ENCODE results near the gene ZNF57. TPM values are rescaled to one million over a fixed set of nuclear protein-coding genes. Genes with fewer than 3 reads are reported as not detected.
"Not testable (repeated sequence)": the region's sequence is repeated elsewhere in the genome, so short reads cannot be mapped to it uniquely, and the experiment has no call there.

ZNF57 gene
- polyA plus RNA-seq, 4 donors = 4.9 to 9.2 (median 7.7) TPM

- DNase-seq (ENCODE audit: low read depth in 4 of 4, low spot score in 3 of 4) = not testable (repeated sequence)
Measured at GRCh38 chr19:2890531-2890930, 10.2 kb upstream of the ZNF57 start.

GRCh38 chr19:2896694-2897093 lies 4.0 kb upstream of the ZNF57 start:
- no peak for DNase-seq (ENCODE audit: low read depth in 4 of 4, low spot score in 3 of 4)

GRCh38 chr19:2902590-2903218 lies 2.0 kb downstream of the ZNF57 start:
- DNase-seq (ENCODE audit: low read depth in 4 of 4, low spot score in 3 of 4) = no peak

- DNase-seq (ENCODE audit: low read depth in 4 of 4, low spot score in 3 of 4) = not testable (repeated sequence)
Measured at GRCh38 chr19:2903326-2903725, 2.6 kb downstream of the ZNF57 start.

DNA sequence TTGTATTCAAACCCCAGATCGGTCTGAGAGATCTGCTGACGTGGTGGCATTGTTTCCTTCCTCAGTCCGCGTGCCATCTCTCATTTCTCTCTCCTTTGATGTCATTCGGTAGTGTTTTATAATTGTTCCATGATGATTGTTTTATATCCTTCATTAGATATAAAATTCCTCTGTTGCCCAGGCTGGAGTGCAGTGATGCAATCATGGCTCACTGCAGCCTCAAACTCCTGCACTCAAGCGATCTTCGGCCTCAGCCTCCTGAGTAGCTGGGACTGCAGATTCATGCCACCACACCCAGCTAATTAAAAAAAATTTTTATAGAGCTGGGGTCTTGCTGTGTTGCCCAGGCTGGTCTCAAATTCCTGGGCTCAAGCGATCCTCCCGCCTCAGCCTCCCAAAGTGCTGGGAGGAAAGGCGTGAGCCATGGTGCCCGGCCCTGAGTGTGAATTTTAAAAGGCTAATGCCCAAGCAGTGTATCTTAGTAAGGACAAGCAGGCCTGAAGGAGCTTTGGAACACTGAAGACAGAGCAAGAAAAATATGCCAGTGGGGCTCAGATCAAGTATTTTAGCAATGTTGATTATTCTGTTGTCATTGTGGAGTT lies 5.3 kb downstream of the ZNF57 start:
- DNase-seq (ENCODE audit: low read depth in 4 of 4, low spot score in 3 of 4) = no peak

- DNase-seq (ENCODE audit: low read depth in 4 of 4, low spot score in 3 of 4) = no peak
Measured at GRCh38 chr19:2906631-2907195, 6.0 kb downstream of the ZNF57 start.

DNA sequence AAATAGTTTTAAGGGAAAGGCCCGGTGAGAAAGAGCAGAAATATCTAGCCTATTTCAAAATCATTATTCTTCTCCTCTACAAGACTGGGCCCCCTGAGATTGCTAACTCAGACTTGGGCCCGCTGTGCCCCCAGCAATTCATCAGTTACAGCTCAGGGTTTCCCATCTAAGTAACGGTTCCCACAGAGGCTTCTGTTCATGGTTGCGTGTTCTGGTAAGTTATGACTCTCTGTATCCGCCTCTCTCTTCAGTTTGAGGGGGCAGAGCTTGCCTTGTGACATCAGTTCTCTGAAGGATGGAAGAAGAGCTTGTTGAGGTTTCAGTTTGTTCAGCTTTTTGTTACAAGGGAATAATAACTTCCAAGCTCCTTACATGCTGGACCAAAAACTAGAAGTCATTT lies 11.6 kb downstream of the ZNF57 start:
- DNase-seq (ENCODE audit: low read depth in 4 of 4, low spot score in 3 of 4) = no peak

DNA sequence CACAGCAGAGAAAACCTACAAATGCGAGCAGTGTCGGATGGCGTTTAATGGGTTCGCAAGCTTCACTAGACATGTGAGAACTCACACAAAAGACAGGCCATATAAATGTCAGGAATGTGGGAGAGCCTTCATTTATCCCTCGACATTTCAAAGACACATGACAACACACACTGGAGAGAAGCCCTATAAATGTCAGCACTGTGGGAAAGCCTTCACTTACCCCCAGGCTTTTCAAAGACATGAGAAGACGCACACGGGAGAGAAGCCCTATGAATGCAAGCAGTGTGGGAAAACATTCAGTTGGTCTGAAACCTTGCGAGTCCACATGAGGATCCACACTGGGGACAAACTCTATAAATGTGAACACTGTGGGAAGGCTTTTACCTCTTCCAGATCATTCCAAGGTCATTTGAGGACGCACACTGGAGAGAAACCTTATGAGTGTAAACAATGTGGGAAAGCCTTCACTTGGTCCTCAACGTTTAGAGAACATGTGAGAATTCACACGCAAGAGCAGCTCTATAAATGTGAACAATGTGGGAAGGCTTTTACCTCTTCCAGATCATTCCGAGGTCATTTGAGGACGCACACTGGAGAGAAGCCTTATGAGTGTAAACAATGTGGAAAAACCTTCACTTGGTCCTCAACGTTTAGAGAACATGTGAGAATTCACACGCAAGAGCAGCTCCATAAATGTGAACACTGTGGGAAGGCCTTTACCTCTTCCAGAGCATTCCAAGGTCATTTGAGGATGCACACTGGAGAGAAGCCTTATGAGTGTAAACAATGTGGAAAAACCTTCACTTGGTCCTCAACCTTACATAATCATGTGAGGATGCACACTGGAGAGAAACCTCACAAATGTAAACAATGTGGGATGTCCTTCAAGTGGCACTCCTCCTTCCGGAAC lies 16.8 kb downstream of the ZNF57 start:
- DNase-seq (ENCODE audit: low read depth in 4 of 4, low spot score in 3 of 4) = no peak

- no peak for DNase-seq (ENCODE audit: low read depth in 4 of 4, low spot score in 3 of 4)
Measured at GRCh38 chr19:2922987-2923386, 22.3 kb downstream of the ZNF57 start.

DNA sequence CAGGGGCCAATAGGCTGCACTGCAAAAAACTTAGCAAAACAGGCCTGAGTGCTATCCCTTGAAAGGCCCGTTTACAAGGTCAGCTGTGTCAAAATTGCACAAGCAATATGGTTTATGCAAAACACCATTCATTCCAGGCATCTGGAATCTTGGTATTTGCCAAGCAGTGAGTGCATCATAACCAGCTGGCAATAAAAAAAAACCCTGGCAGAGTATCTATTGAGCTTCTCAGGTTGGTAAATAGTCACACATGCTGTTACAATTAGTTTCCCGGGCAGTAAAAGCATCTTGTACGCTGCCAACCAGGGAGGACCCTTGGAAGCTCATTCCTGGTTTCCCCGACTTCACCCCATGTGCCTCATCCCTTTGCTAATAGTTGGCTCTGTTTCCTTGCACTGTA lies 22.8 kb downstream of the ZNF57 start:
- DNase-seq (ENCODE audit: low read depth in 4 of 4, low spot score in 3 of 4) = no peak

- no peak for DNase-seq (ENCODE audit: low read depth in 4 of 4, low spot score in 3 of 4)
Measured at GRCh38 chr19:2926341-2927031, 25.8 kb downstream of the ZNF57 start.

- no peak for DNase-seq (ENCODE audit: low read depth in 4 of 4, low spot score in 3 of 4)
Measured at GRCh38 chr19:2927032-2927430, 26.3 kb downstream of the ZNF57 start.

GRCh38 chr19:2933490-2933910 lies 32.8 kb downstream of the ZNF57 start:
- DNase-seq (ENCODE audit: low read depth in 4 of 4, low spot score in 3 of 4) = no peak

DNA sequence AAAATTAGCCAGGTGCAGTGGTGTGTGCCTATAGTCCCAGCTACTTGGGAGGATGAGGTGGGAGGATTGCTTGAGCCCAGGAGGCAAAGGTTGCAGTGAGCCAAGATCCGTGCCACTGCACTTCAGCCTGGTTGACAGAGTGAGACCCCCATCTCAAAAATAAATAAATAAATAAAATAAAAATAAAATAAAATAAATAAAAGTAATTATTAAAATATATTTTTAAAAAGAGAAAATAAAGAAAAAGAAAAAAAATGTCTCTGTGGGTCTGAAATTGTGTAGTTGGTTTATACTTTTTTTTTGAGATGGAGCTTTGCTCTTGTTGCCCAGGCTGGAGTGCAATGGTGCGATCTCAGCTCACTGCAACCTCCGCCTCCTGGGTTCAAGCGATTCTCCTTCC lies 35.1 kb downstream of the ZNF57 start:
- DNase-seq (ENCODE audit: low read depth in 4 of 4, low spot score in 3 of 4) = not testable (repeated sequence)

DNA sequence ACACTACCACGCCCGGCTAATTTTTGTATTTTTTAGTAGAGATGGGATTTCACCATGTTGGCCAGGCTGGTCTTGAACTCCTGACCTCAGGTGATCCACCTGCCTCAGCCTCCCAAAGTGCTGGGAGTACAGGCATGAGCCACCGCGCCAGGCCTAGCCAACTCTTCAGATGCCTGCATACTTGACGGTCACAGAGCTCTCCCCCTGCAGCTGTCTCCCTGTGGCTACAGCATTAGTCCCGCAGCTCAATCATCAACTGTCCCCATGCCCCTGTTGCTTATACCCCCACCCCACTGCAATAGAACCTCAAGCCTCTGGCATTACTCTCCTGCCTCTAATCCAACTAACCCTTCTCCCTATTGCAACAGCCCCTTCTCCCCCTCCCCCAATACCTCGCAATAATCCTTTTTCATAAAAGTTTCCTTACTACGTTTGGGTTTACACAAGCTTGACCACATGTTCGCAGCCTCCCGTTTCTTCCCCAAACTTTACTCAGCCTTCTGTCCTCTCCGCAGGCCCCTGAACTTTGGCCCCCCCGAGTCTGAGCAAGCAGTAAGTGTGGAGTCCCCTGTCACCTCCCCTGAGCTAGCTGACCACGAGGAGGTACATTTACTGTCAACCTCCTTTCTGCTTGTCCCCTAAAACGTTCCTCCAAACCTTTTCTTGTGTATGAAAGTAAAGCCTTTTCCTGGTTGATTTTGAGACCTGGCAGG lies 42.4 kb downstream of the ZNF57 start:
- DNase-seq (ENCODE audit: low read depth in 4 of 4, low spot score in 3 of 4) = no peak

GRCh38 chr19:2944403-2944774 lies 43.7 kb downstream of the ZNF57 start:
- DNase-seq (ENCODE audit: low read depth in 4 of 4, low spot score in 3 of 4) = no peak

DNA sequence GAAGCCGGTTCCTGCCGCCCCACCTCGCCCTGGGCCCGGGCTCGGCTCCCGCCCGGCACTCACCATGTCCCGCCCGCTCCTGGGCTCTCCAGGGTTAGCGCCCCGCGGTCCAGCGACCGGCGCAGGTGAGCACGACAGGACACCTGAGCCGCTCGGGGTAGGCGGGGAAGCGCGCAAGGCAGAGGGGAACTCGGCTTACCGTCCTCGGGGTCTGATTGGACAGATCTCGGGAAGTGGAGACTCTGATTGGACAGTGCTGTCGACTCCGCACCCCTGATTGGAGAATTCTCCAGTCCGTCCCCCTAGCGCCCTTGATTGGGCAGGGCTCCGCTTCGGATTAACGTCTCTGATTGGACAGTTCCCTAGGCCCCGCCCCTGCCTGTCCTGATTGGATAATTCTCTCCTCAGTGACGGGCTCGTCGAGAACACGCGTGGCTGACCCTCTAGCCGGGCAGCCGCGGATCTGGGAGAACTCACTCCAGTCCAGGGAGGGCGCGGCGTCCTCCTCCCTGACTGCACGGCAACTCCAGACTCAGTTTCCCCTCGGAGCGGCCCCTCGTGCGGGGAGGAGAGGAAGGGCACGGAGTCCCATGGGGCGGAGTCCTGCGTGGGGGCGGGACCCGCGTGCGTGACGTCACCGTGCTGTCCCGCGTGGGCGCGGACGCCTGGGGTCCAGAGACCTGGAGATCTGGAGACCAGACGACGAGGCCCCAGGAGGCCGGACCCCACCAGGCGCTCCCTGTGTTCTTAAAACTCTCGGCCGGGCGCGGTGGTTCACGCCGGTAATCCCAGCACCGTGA lies 44.2 kb downstream of the ZNF57 start, which contains the start of gene ZNF77:
Gene ZNF77, minus strand, starts transcription at position 197 of the 800 bp plus-strand sequence. Its CDS starts 131 bp downstream, at position 66.
- DNase-seq (ENCODE audit: low read depth in 4 of 4, low spot score in 3 of 4) = peak; percentile 98 to 99 (median 99)

GRCh38 chr19:2945575-2946184 lies 45.0 kb downstream of the ZNF57 start:
- DNase-seq (ENCODE audit: low read depth in 4 of 4, low spot score in 3 of 4) = no peak

DNA sequence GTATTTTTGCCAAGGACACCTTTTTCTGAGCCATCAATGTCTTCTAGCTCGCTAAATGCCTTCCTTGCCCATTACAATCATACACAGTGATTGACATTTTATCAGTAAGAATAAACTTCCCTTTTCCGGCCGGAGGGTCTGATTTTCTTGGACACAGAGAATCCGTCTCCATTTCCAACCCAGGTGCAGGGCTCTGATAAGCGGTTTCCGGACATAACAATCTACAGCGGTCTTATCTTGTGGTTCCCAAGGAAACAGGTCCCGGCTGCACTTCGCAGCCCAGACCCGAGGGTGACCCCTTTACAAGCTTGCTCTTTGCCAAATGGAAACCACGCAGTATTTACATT lies 49.2 kb downstream of the ZNF57 start:
- DNase-seq (ENCODE audit: low read depth in 4 of 4, low spot score in 3 of 4) = no peak
